A549 treated with AZD2906 at 1 μM for 4 hours (cell line): Measurements from ENCODE around the gene ATP2B1. TPM values are rescaled to one million over a fixed set of nuclear protein-coding genes. Genes with fewer than 3 reads are reported as not detected.

Experiments
- total RNA-seq: library from RNA; stranded (reverse); fragments of 200-300 nt; extraction: Qiagen RNA extraction; gene quantifications from 5 replicates; pipeline ENCODE4 v1.2.3, GENCODE V29; 2022

Gene ATP2B1
- total RNA-seq, result 44.5 to 63.5 TPM (median 47.9 TPM) in 5 replicates

DNA sequence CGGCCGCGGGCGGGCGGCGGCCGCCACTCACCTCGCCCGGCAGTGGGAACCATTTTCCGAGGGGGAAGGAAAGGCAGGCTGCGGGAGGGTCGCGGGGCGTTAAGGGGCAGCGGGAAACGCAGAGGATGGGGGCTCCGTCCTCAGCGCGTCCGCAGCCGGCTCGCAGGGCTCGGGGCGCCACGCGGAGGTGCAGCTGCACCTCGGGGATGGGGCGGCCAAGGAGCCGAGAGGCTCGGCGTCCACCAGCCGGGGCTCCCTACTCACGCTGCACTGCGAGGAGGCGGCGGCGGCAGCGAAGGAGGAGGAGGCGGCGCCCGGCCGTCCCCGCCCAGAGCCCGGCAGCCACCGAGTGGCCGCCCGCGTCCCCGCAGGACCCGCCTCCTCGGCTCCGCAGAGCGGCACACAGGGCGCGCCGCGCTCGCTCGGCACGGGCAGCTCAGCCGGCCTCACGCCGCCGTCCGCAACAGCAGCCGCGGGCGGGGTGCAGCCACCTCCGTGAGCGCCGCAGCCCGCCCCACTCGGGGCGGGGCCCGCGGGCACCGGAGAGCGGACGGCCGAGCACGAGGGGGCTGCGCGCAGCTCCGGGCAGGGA, at the start of gene ATP2B1:
Gene ATP2B1, minus strand, starts transcription at position 274 of the 592 bp plus-strand sequence. CDS start 52,952 bp downstream, outside the sequence.

Other genes with a start within 250 kb of the ATP2B1 start
- gene GALNT4, start 184.0 kb downstream of the ATP2B1 start, total RNA-seq, result 12.9 to 19.5 TPM (median 16.0 TPM) in 5 replicates
- 17.7 to 25.5 TPM (median 23.2 TPM) in 5 replicates for gene POC1B, start 182.8 kb downstream of the ATP2B1 start, total RNA-seq